Esophagus (tissue), 2 donors: ENCODE results near the gene TMC3. TPM values are rescaled to one million over a fixed set of nuclear protein-coding genes. Genes with fewer than 3 reads are reported as not detected.

Experiments used
- H3K27ac ChIP-seq, 2 donors: one replicate each; pipeline ENCODE4 v1.5.1; 2013; ENCODE audit warnings: low read depth in 2 of 2, mild to moderate bottlenecking in 2 of 2, inconsistent platforms in 1 of 2, low read length in 1 of 2, moderate library complexity in 1 of 2
- H3K27me3 ChIP-seq, 2 donors: one replicate each; pipeline ENCODE4 v1.6.1; 2013; ENCODE audit warnings: low read length in 2 of 2, control low read depth in 1 of 2, mild to moderate bottlenecking in 1 of 2; ENCODE audit not compliant: insufficient read depth in 2 of 2, control insufficient read depth in 1 of 2
- H3K36me3 ChIP-seq, 2 donors: one replicate each; pipeline ENCODE4 v1.6.1; 2013; ENCODE audit warnings: low read length in 1 of 2; ENCODE audit not compliant: control insufficient read depth in 2 of 2, insufficient read depth in 2 of 2
- H3K4me1 ChIP-seq, 2 donors: one replicate each; pipeline ENCODE4 v1.6.1; 2013; ENCODE audit warnings: low read length in 1 of 2; ENCODE audit not compliant: control insufficient read depth in 2 of 2, insufficient read depth in 2 of 2
- H3K4me3 ChIP-seq, 2 donors: one replicate each; pipeline ENCODE4 v1.5.1; 2013; ENCODE audit warnings: low read length in 2 of 2, mild to moderate bottlenecking in 2 of 2, low read depth in 1 of 2, moderate library complexity in 1 of 2
- H3K9me3 ChIP-seq, 2 donors: one replicate each; pipeline ENCODE4 v1.6.1; 2013; ENCODE audit warnings: mild to moderate bottlenecking in 2 of 2, low read depth in 1 of 2, low read length in 1 of 2, moderate library complexity in 1 of 2; ENCODE audit not compliant: control insufficient read depth in 2 of 2, insufficient read depth in 1 of 2
- WGBS, 2 donors: extraction: QIAGEN DNeasy Blood & Tissue Kit; methylation state at CpG; one replicate each; pipeline ENCODE4 v1.1.7; 2013; 5-methylcytosine and 5-hydroxymethylcytosine counted together
- polyA plus RNA-seq, 2 donors: library from polyadenylated mRNA; stranded (reverse); fragments of 200-250 nt; gene quantifications; one replicate each; pipeline ENCODE4 v1.2.3, GENCODE V29; 2013
- donor health status: healthy with polysubstance abuse.
- donor health status: Bipolar disorder and iron deficiency.

Gene TMC3
- polyA plus RNA-seq, 2 donors = not detected

GRCh38 chr15:81299156-81299555 is 74.9 kb downstream of the TMC3 start:
- 74 to 78% methylated on average over 3 of the region's 3 CpGs for WGBS, 2 donors

GRCh38 chr15:81298611-81299010 is 75.4 kb downstream of the TMC3 start:
- WGBS, 2 donors = 62 to 64% methylated on average over 6 of the region's 6 CpGs
- H3K9me3 ChIP-seq = no peaks in the 10 kb centered on the region
- H3K27ac ChIP-seq = peak overlapping the region in 1 of 2 donors; percentile 52
- H3K4me3 ChIP-seq = peak overlapping the region; percentile 11 to 35
- H3K27me3 ChIP-seq = no peaks in the 10 kb centered on the region
- H3K36me3 ChIP-seq = peaks cover 0 to under 1% of the 10 kb centered on the region in 2 donors
- peaks cover 3 to 13% of the 10 kb centered on the region in 2 donors for H3K4me1 ChIP-seq

More at GRCh38 chr15:81299156-81299555, 74.9 kb downstream of the TMC3 start:
- H3K4me3 ChIP-seq = peak overlapping the region in 1 of 2 donors; percentile 11
- H3K36me3 ChIP-seq = peaks cover 0 to 2% of the 10 kb centered on the region in 2 donors
- no peaks in the 10 kb centered on the region for H3K27me3 ChIP-seq
- H3K27ac ChIP-seq = no peak overlapping the region
- H3K4me1 ChIP-seq = peaks cover 3 to 14% of the 10 kb centered on the region in 2 donors
- H3K9me3 ChIP-seq = no peaks in the 10 kb centered on the region

- H3K36me3 ChIP-seq = no peaks in the 10 kb centered on the region
- no peaks in the 10 kb centered on the region for H3K9me3 ChIP-seq
- no peaks in the 10 kb centered on the region for H3K27me3 ChIP-seq
- peaks cover 3 to 7% of the 10 kb centered on the region in 2 donors for H3K4me1 ChIP-seq
- peak overlapping the region; percentile 52 to 72 for H3K27ac ChIP-seq
- WGBS, 2 donors = 61 to 63% methylated on average over 4 of the region's 4 CpGs
- peak overlapping the region; percentile 27 to 35 for H3K4me3 ChIP-seq
These were observed 76.1 kb downstream of the TMC3 start for GRCh38 chr15:81297603-81298575.

GRCh38 chr15:81297147-81297572 is 76.9 kb downstream of the TMC3 start:
- H3K27me3 ChIP-seq = no peaks in the 10 kb centered on the region
- peaks cover 3 to 7% of the 10 kb centered on the region in 2 donors for H3K4me1 ChIP-seq
- WGBS, 2 donors = 43 to 44% methylated on average over 3 of the region's 3 CpGs
- no peaks in the 10 kb centered on the region for H3K36me3 ChIP-seq
- H3K9me3 ChIP-seq = no peaks in the 10 kb centered on the region
- peak overlapping the region; percentile 68 to 72 for H3K27ac ChIP-seq
- H3K4me3 ChIP-seq = peak overlapping the region; percentile 27 to 35

GRCh38 chr15:81296673-81297072 is 77.3 kb downstream of the TMC3 start:
- no peaks in the 10 kb centered on the region for H3K9me3 ChIP-seq
- H3K4me1 ChIP-seq = peaks cover 3 to 7% of the 10 kb centered on the region in 2 donors
- 58 to 61% methylated on average over 11 of the region's 11 CpGs for WGBS, 2 donors
- H3K36me3 ChIP-seq = no peaks in the 10 kb centered on the region
- no peaks in the 10 kb centered on the region for H3K27me3 ChIP-seq
- peak overlapping the region; percentile 27 to 35 for H3K4me3 ChIP-seq
- peak overlapping the region; percentile 68 to 69 for H3K27ac ChIP-seq

GRCh38 chr15:81296186-81296585 is 77.8 kb downstream of the TMC3 start:
- Histone ChIP-seq H3K27me3 (no peaks in the 10 kb centered on the region), H3K9me3 (no peaks in the 10 kb centered on the region), H3K4me1 (peaks cover 3 to 7% of the 10 kb centered on the region in 2 donors), H3K27ac (peak overlapping the region; percentile 62 to 68), H3K36me3 (no peaks in the 10 kb centered on the region), H3K4me3 (no peak overlapping the region)
- WGBS, 2 donors = 68 to 74% methylated on average over 2 of the region's 2 CpGs

- H3K4me3 ChIP-seq = no peak overlapping the region
- H3K27me3 ChIP-seq = no peaks in the 10 kb centered on the region
- peak overlapping the region in 1 of 2 donors; percentile 68 for H3K27ac ChIP-seq
- no peaks in the 10 kb centered on the region for H3K36me3 ChIP-seq
- no peaks in the 10 kb centered on the region for H3K9me3 ChIP-seq
- H3K4me1 ChIP-seq = peaks cover 3 to 7% of the 10 kb centered on the region in 2 donors
- WGBS, 2 donors = 68 to 74% methylated on average over 5 of the region's 5 CpGs
These were observed 78.4 kb downstream of the TMC3 start for GRCh38 chr15:81295486-81296121.

GRCh38 chr15:81294516-81294880 is 79.5 kb downstream of the TMC3 start:
- H3K27ac ChIP-seq = peak overlapping the region; percentile 47 to 60
- H3K4me3 ChIP-seq = no peak overlapping the region
- peaks cover 3 to 7% of the 10 kb centered on the region in 2 donors for H3K4me1 ChIP-seq
- 48 to 71% methylated on average over 6 of the region's 6 CpGs for WGBS, 2 donors
- no peaks in the 10 kb centered on the region for H3K27me3 ChIP-seq
- H3K9me3 ChIP-seq = no peaks in the 10 kb centered on the region
- no peaks in the 10 kb centered on the region for H3K36me3 ChIP-seq

- no peaks in the 10 kb centered on the region for H3K36me3 ChIP-seq
- 68% methylated on average over 9 of the region's 9 CpGs for WGBS, 2 donors
- no peaks in the 10 kb centered on the region for H3K9me3 ChIP-seq
- peaks cover 3 to 7% of the 10 kb centered on the region in 2 donors for H3K4me1 ChIP-seq
- H3K27ac ChIP-seq = peak overlapping the region; percentile 60 to 66
- H3K4me3 ChIP-seq = no peak overlapping the region
- no peaks in the 10 kb centered on the region for H3K27me3 ChIP-seq
These were observed 80.1 kb downstream of the TMC3 start for GRCh38 chr15:81293728-81294515.
